Stomach (tissue), 9 donors: ENCODE results near the gene CTSC. TPM values are rescaled to one million over a fixed set of nuclear protein-coding genes. Genes with fewer than 3 reads are reported as not detected.

Source experiments
- DNase-seq, 2 donors: peaks; one replicate each; pipeline versions ENCODE4 v3.0.0 to v3.0.0-alpha.2; 2013 to 2019
- H3K27ac ChIP-seq, 5 donors: fragments of 200-600 bp in 4 of 5; sonication (generic) in 4 of 5; one replicate each; pipeline ENCODE4 v1.5.1; 2013 to 2019; ENCODE audit warnings: mild to moderate bottlenecking in 1 of 5, moderate library complexity in 1 of 5
- H3K27me3 ChIP-seq, 3 donors: fragments of 200-600 bp; sonication (generic); one replicate each; pipeline ENCODE4 v1.5.1; 2017 to 2019; ENCODE audit warnings: mixed run types in 1 of 3
- H3K36me3 ChIP-seq, 4 donors: fragments of 200-600 bp; sonication (generic); 1 replicate in 3 of 4; 2 replicates in 1 of 4; pipeline ENCODE4 v1.5.1; 2016 to 2019
- H3K4me1 ChIP-seq, 4 donors: fragments of 200-600 bp; sonication (generic); one replicate each; pipeline ENCODE4 v1.5.1; 2016 to 2019
- H3K4me3 ChIP-seq, 4 donors: fragments of 200-600 bp; sonication (generic) in 3 of 4; one replicate each; pipeline ENCODE4 v1.5.1; 2016 to 2019; ENCODE audit warnings: mild to moderate bottlenecking in 1 of 4
- H3K9me3 ChIP-seq, 4 donors: fragments of 200-600 bp; sonication (generic); one replicate each; pipeline ENCODE4 v1.5.1; 2016 to 2019
- CTCF ChIP-seq, 7 experiments: fragments of 450-650 bp in 4 of 7; fragments of 200-600 bp in 3 of 7; sonication (generic) in 3 of 7; IDR thresholded peaks; one replicate each; pipeline ENCODE4 v1.5.1; 2016 to 2019; ENCODE audit warnings: antibody characterized with exemption in 7 of 7, control low read depth in 2 of 7, mild to moderate bottlenecking in 1 of 7
- EP300 ChIP-seq: sonication (generic); formaldehyde crosslinking; IDR thresholded peaks from one replicate; pipeline ENCODE4 v1.6.1; 2017; ENCODE audit warnings: antibody characterized with exemption
- POLR2A ChIP-seq, 4 donors: fragments of 450-650 bp; IDR thresholded peaks; one replicate each; pipeline ENCODE4 v1.6.1; 2016; ENCODE audit warnings: antibody characterized with exemption in 4 of 4, control low read depth in 2 of 4, mild to moderate bottlenecking in 1 of 4, moderate library complexity in 1 of 4
- POLR2AphosphoS5 ChIP-seq, 3 donors: sonication (generic); formaldehyde crosslinking; IDR thresholded peaks; one replicate each; pipeline ENCODE4 v1.6.1; 2016; ENCODE audit warnings: antibody characterized with exemption in 3 of 3
- WGBS, 5 donors: extraction: QIAGEN DNeasy Blood & Tissue Kit in 3 of 5; methylation state at CpG; one replicate each; pipeline versions ENCODE4 v1.1.5 to v1.1.7; 2013 to 2018; 5-methylcytosine and 5-hydroxymethylcytosine counted together
- intact Hi-C: fragments of 100-400 bp; cut with DNase I; formaldehyde crosslinking; loops from one replicate; pipeline ENCODE4 v1.15.1; 2023; ENCODE audit warnings: low total_unique reads
- polyA plus RNA-seq, 3 donors: library from polyadenylated mRNA; stranded (reverse); fragments of 200-250 nt; gene quantifications; one replicate each; pipeline ENCODE4 v1.2.3, GENCODE V29; 2013
- total RNA-seq, 5 donors: library from RNA; depleted of rRNA; stranded (reverse); fragments of >200 nt; gene quantifications; one replicate each; pipeline versions ENCODE4 v1.1.0 to v1.2.3, GENCODE V29; 2014 to 2016
- donor health status: healthy with polysubstance abuse.
- donor health status: Bipolar disorder and iron deficiency.
- donor health status: healthy.

CTSC gene
- total and polyA plus RNA-seq, 8 donors: 6.2 to 127 (median 36.3) TPM

GRCh38 chr11:88363648-88364065 lies 26.1 kb upstream of the CTSC start:
- WGBS, 5 donors: 77 to 81% (median 80%) methylated on average over 2 of the region's 2 CpGs
- TF ChIP-seq CTCF (IDR thresholded peaks at IDR 0.05) (no peak), EP300 (no peak), POLR2AphosphoS5 (IDR thresholded peaks at IDR 0.05) (no peak), POLR2A (IDR thresholded peaks at IDR 0.05) (no peak)
- no peak overlapping the region for H3K4me3 ChIP-seq
- no peak for DNase-seq
- H3K27ac ChIP-seq: no peak overlapping the region
- intact Hi-C loops: no loop called here
- no peaks in the 10 kb centered on the region for H3K27me3 ChIP-seq
- no peaks in the 10 kb centered on the region for H3K9me3 ChIP-seq
- peaks cover 0 to 5% (median 0%) of the 10 kb centered on the region in 4 donors for H3K4me1 ChIP-seq
- H3K36me3 ChIP-seq: no peaks in the 10 kb centered on the region

- Histone ChIP-seq H3K4me3 (no peak overlapping the region), H3K27ac (no peak overlapping the region), H3K4me1 (peaks cover 0 to 5% (median 0%) of the 10 kb centered on the region in 4 donors), H3K9me3 (no peaks in the 10 kb centered on the region), H3K36me3 (no peaks in the 10 kb centered on the region), H3K27me3 (no peaks in the 10 kb centered on the region)
- 22 to 71% (median 30%) methylated on average over 1 of the region's 1 CpG for WGBS, 5 donors
- no peak for DNase-seq
- intact Hi-C loops: no loop called here
- TF ChIP-seq POLR2A (IDR thresholded peaks at IDR 0.05) (no peak), EP300 (no peak), CTCF (IDR thresholded peaks at IDR 0.05) (no peak), POLR2AphosphoS5 (IDR thresholded peaks at IDR 0.05) (no peak)
Observed at GRCh38 chr11:88363004-88363403, 25.5 kb upstream of the CTSC start.

GRCh38 chr11:88360141-88360540 lies 22.6 kb upstream of the CTSC start:
- Histone ChIP-seq H3K4me3 (no peak overlapping the region), H3K4me1 (peaks cover 0 to 5% (median 0%) of the 10 kb centered on the region in 4 donors), H3K36me3 (no peaks in the 10 kb centered on the region), H3K9me3 (no peaks in the 10 kb centered on the region), H3K27ac (no peak overlapping the region), H3K27me3 (no peaks in the 10 kb centered on the region)
- TF ChIP-seq CTCF (IDR thresholded peaks at IDR 0.05): no peak
- no peak for TF ChIP-seq POLR2A (IDR thresholded peaks at IDR 0.05)
- no peak for TF ChIP-seq EP300
- no peak for TF ChIP-seq POLR2AphosphoS5 (IDR thresholded peaks at IDR 0.05)
- no peak for DNase-seq
- WGBS, 5 donors: 55 to 74% (median 58%) methylated on average over 1 of the region's 1 CpG
- intact Hi-C loops: no loop called here

GRCh38 chr11:88359541-88359940 lies 22.0 kb upstream of the CTSC start:
- H3K9me3 ChIP-seq: no peaks in the 10 kb centered on the region
- no peaks in the 10 kb centered on the region for H3K27me3 ChIP-seq
- intact Hi-C loops: no loop called here
- H3K4me3 ChIP-seq: no peak overlapping the region
- no peak for TF ChIP-seq POLR2AphosphoS5 (IDR thresholded peaks at IDR 0.05)
- no peak for TF ChIP-seq POLR2A (IDR thresholded peaks at IDR 0.05)
- no peak for TF ChIP-seq EP300
- TF ChIP-seq CTCF (IDR thresholded peaks at IDR 0.05): no peak
- no peaks in the 10 kb centered on the region for H3K36me3 ChIP-seq
- no peak overlapping the region for H3K27ac ChIP-seq
- H3K4me1 ChIP-seq: peaks cover 0 to 5% (median 0%) of the 10 kb centered on the region in 4 donors
- DNase-seq: no peak
- 34 to 58% (median 44%) methylated on average over 1 of the region's 1 CpG for WGBS, 5 donors
